ENCODE measurements around the gene CHCHD4.

- no peak for TF ChIP-seq CTCF (IDR thresholded peaks at IDR 0.05; ENCODE audit: insufficient read depth, low read length)
- TF ChIP-seq, protein P1, sequence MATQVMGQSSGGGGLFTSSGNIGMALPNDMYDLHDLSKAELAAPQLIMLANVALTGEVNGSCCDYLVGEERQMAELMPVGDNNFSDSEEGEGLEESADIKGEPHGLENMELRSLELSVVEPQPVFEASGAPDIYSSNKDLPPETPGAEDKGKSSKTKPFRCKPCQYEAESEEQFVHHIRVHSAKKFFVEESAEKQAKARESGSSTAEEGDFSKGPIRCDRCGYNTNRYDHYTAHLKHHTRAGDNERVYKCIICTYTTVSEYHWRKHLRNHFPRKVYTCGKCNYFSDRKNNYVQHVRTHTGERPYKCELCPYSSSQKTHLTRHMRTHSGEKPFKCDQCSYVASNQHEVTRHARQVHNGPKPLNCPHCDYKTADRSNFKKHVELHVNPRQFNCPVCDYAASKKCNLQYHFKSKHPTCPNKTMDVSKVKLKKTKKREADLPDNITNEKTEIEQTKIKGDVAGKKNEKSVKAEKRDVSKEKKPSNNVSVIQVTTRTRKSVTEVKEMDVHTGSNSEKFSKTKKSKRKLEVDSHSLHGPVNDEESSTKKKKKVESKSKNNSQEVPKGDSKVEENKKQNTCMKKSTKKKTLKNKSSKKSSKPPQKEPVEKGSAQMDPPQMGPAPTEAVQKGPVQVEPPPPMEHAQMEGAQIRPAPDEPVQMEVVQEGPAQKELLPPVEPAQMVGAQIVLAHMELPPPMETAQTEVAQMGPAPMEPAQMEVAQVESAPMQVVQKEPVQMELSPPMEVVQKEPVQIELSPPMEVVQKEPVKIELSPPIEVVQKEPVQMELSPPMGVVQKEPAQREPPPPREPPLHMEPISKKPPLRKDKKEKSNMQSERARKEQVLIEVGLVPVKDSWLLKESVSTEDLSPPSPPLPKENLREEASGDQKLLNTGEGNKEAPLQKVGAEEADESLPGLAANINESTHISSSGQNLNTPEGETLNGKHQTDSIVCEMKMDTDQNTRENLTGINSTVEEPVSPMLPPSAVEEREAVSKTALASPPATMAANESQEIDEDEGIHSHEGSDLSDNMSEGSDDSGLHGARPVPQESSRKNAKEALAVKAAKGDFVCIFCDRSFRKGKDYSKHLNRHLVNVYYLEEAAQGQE (IDR thresholded peaks at IDR 0.05; ENCODE audit: insufficient replicate concordance, low read depth): no peak
- TF ChIP-seq POLR2AphosphoS5 (IDR thresholded peaks at IDR 0.05; ENCODE audit: low read depth): no peak
- no peak for TF ChIP-seq SPI1 (IDR thresholded peaks at IDR 0.05; ENCODE audit: borderline replicate concordance, low read depth)
Measured at GRCh38 chr3:14127516-14128161, 3.0 kb upstream of the CHCHD4 start.
